HL-60 (cell line): ENCODE results near the gene SNX5.

Experiments
- DNase-seq, 2 experiments: peaks; one replicate each; pipeline ENCODE4 v3.0.0-alpha.2; 2010 to 2020; ENCODE audit warnings: low read depth in 1 of 2, low spot score in 1 of 2
- H3K27ac ChIP-seq: fragments of 250-450 bp; sonication (Bioruptor Pico); replicated peaks from 2 replicates; pipeline ENCODE4 v1.5.1; 2020; ENCODE audit warnings: mild to moderate bottlenecking, moderate library complexity
- H3K27me3 ChIP-seq: fragments of 250-450 bp; sonication (Bioruptor Pico); 2 replicates; pipeline ENCODE4 v1.5.1; 2021; ENCODE audit warnings: mild to moderate bottlenecking, moderate library complexity; ENCODE audit not compliant: insufficient read depth, poor library complexity, severe bottlenecking
- H3K4me3 ChIP-seq: replicated peaks from 2 replicates; pipeline ENCODE4 v1.5.1; 2011; ENCODE audit warnings: mild to moderate bottlenecking, control low read depth, low read length; ENCODE audit not compliant: insufficient read depth
- CTCF ChIP-seq: IDR thresholded peaks from one replicate; pipeline ENCODE4 v1.5.1; 2011; ENCODE audit warnings: low read length, control low read depth, inconsistent platforms; ENCODE audit not compliant: insufficient read depth
- GABPA ChIP-seq: IDR thresholded peaks from 2 replicates; pipeline ENCODE4 v1.6.1; 2012; ENCODE audit warnings: low read depth
- POLR2AphosphoS5 ChIP-seq: IDR thresholded peaks from 2 replicates; pipeline ENCODE4 v1.6.1; 2012; ENCODE audit warnings: low read depth
- REST ChIP-seq: IDR thresholded peaks from 2 replicates; pipeline ENCODE4 v1.6.1; 2012; ENCODE audit warnings: low read depth; ENCODE audit not compliant: insufficient replicate concordance
- SPI1 ChIP-seq: IDR thresholded peaks from 2 replicates; pipeline ENCODE4 v1.6.1; 2012; ENCODE audit warnings: low read depth, mild to moderate bottlenecking, borderline replicate concordance

Gene SNX5

GRCh38 chr20:17896193-17896723 lies 72.3 kb downstream of the SNX5 start:
- Histone ChIP-seq H3K4me3 (no peak overlapping the region), H3K27ac (no peak overlapping the region), H3K27me3 (peaks cover 10% of the 10 kb centered on the region)
- DNase-seq: no peak
- no peak for TF ChIP-seq POLR2AphosphoS5

GRCh38 chr20:17895641-17896171 lies 72.9 kb downstream of the SNX5 start:
- no peak for TF ChIP-seq SPI1
- no peak for TF ChIP-seq GABPA
- no peak for TF ChIP-seq CTCF
- no peak for TF ChIP-seq POLR2AphosphoS5
- no peak for TF ChIP-seq REST
- peaks cover 10% of the 10 kb centered on the region for H3K27me3 ChIP-seq
- peak in 1 of 2 experiments; percentile 29 for DNase-seq
- H3K4me3 ChIP-seq: no peak overlapping the region
- H3K27ac ChIP-seq: no peak overlapping the region

GRCh38 chr20:17893445-17893844 lies 75.1 kb downstream of the SNX5 start:
- H3K4me3 ChIP-seq: no peak overlapping the region
- no peak for DNase-seq
- no peak overlapping the region for H3K27ac ChIP-seq
- no peak for TF ChIP-seq SPI1
- TF ChIP-seq REST: no peak
- no peak for TF ChIP-seq CTCF
- no peak for TF ChIP-seq GABPA
- no peak for TF ChIP-seq POLR2AphosphoS5
- peaks cover 10% of the 10 kb centered on the region for H3K27me3 ChIP-seq

- TF ChIP-seq POLR2AphosphoS5: no peak
- no peak for TF ChIP-seq SPI1
- no peak for TF ChIP-seq GABPA
- no peak for TF ChIP-seq CTCF
- no peak for TF ChIP-seq REST
- Histone ChIP-seq H3K27me3 (peaks cover 10% of the 10 kb centered on the region), H3K27ac (no peak overlapping the region), H3K4me3 (no peak overlapping the region)
- no peak for DNase-seq
Observed at GRCh38 chr20:17892189-17892938, 76.2 kb downstream of the SNX5 start.
